HepG2 (cell line): Measurements from ENCODE around the gene PODN. TPM values are rescaled to one million over a fixed set of nuclear protein-coding genes. Genes with fewer than 3 reads are reported as not detected.
A peak's percentile ranks its signal among the peaks of the same experiment; 100 is the strongest.

Experiments used
- ATAC-seq: fragments of 200-7000 bp; cut with Tn5 transposase; 3 replicates; pipeline ENCODE4 v1.9.1; 2020; ENCODE audit warnings: mild to moderate bottlenecking, moderate library complexity
- BruUV-seq: library from RNA; stranded (reverse); fragments of 400-500 nt; replicated peaks from 2 replicates; lab custom pipeline; 2021; lab: Mats Ljungman, UMichigan
- CTCF ChIA-PET: fragments of 300-600 bp; formaldehyde crosslinking; extraction: SDS; loops from one replicate; lab custom pipeline; 2021; ENCODE audit warnings: low total read pairs, inconsistent platforms, low intra/inter-chr PET ratio; lab: Yijun Ruan, JAX
- POLR2A ChIA-PET: fragments of 350-600 bp; sonication (Branson Sonifier 250); formaldehyde crosslinking; loops from one replicate; lab custom pipeline; 2020; ENCODE audit warnings: antibody characterized with exemption, inconsistent platforms; lab: Yijun Ruan, JAX
- DNase-seq: peaks from one replicate; pipeline ENCODE4 v3.0.0-alpha.2; 2015; ENCODE audit warnings: low spot score
- FAIRE-seq: peaks from 3 replicates; lab custom pipeline; 2011; peaks lifted over from hg19 to GRCh38; lab: Jason Lieb, UNC
- H2AFZ ChIP-seq: one replicate; pipeline ENCODE4 v1.6.1; 2011; ENCODE audit warnings: low read length, inconsistent platforms
- H3K27ac ChIP-seq: fragments of 300-600 bp; 3 replicates; pipeline ENCODE4 v1.8.0; 2011; ENCODE audit warnings: mixed run types, mild to moderate bottlenecking, mixed read lengths, low read length, inconsistent platforms; ENCODE audit not compliant: insufficient read depth; ENCODE audit errors: extremely low read length
- H3K27me3 ChIP-seq, 2 experiments: fragments of 200-600 bp in 1 of 2; 2 replicates in 1 of 2; 3 replicates in 1 of 2; pipeline versions ENCODE4 v1.6.0 to v1.8.0; 2011; ENCODE audit warnings: low read length in 2 of 2, mild to moderate bottlenecking in 2 of 2, moderate library complexity in 2 of 2, inconsistent platforms in 1 of 2; ENCODE audit not compliant: insufficient read depth in 2 of 2, control insufficient read depth in 1 of 2
- H3K36me3 ChIP-seq, 2 experiments: fragments of 200-600 bp in 1 of 2; replicated peaks in 1 of 2; 2 replicates in 1 of 2; 3 replicates in 1 of 2; pipeline versions ENCODE4 v1.5.1 to v1.8.0; 2011; ENCODE audit warnings: low read length in 2 of 2, inconsistent platforms in 1 of 2; ENCODE audit not compliant: insufficient read depth in 2 of 2, control insufficient read depth in 1 of 2
- H3K4me1 ChIP-seq: 2 replicates; pipeline ENCODE4 v1.5.1; 2012; ENCODE audit warnings: low read length, inconsistent platforms; ENCODE audit not compliant: insufficient read depth
- H3K4me2 ChIP-seq: 2 replicates; pipeline ENCODE4 v1.6.0; 2011; ENCODE audit warnings: low read depth, low read length, inconsistent platforms
- H3K4me3 ChIP-seq, 3 experiments: fragments of 200-600 bp in 1 of 3; sonication (generic), shearing (Covaris generic) in 1 of 3; replicated peaks in 1 of 3; 2 replicates each; pipeline ENCODE4 v1.5.1; 2011 to 2016; ENCODE audit warnings: low read length in 3 of 3, inconsistent platforms in 2 of 3, low read depth in 2 of 3, mild to moderate bottlenecking in 2 of 3, control low read depth in 1 of 3, mixed read lengths in 1 of 3; ENCODE audit not compliant: insufficient read depth in 1 of 3
- H3K79me2 ChIP-seq: one replicate; pipeline ENCODE4 v1.6.1; 2011; ENCODE audit warnings: low read length, inconsistent platforms; ENCODE audit not compliant: insufficient read depth
- H3K9ac ChIP-seq: 2 replicates; pipeline ENCODE4 v1.6.0; 2011; ENCODE audit warnings: mild to moderate bottlenecking, low read depth, low read length, inconsistent platforms; ENCODE audit not compliant: insufficient read depth
- H3K9me3 ChIP-seq: 2 replicates; pipeline ENCODE4 v1.5.1; 2012; ENCODE audit warnings: mild to moderate bottlenecking, low read length
- H4K20me1 ChIP-seq: 2 replicates; pipeline ENCODE4 v1.6.0; 2011; ENCODE audit warnings: inconsistent platforms, mild to moderate bottlenecking, low read length, moderate library complexity; ENCODE audit not compliant: insufficient read depth
- MAZ ChIP-seq, 2 experiments: sonication (generic) in 1 of 2; formaldehyde crosslinking in 1 of 2; IDR thresholded peaks; 2 replicates each; pipeline versions ENCODE4 v1.5.0 to v1.6.1; 2012 to 2020; ENCODE audit warnings: low read depth in 2 of 2, mild to moderate bottlenecking in 2 of 2, borderline replicate concordance in 1 of 2, improper control_type of control experiment in 1 of 2, low read length in 1 of 2, missing genetic modification reagents in 1 of 2, moderate library complexity in 1 of 2
- NRL ChIP-seq: sonication (generic); formaldehyde crosslinking; IDR thresholded peaks from 2 replicates; pipeline ENCODE4 v1.5.0; 2020; ENCODE audit warnings: missing genetic modification reagents, mild to moderate bottlenecking, moderate library complexity, borderline replicate concordance
- ZBTB38 ChIP-seq: sonication (generic); formaldehyde crosslinking; IDR thresholded peaks from 2 replicates; pipeline ENCODE4 v1.5.1; 2020; ENCODE audit warnings: mild to moderate bottlenecking, missing genetic modification reagents
- ZNF891 ChIP-seq: sonication (generic); formaldehyde crosslinking; IDR thresholded peaks from 2 replicates; pipeline ENCODE4 v1.5.0; 2020; ENCODE audit warnings: mild to moderate bottlenecking, missing genetic modification reagents
- WGBS: methylation state at CpG from one replicate; pipeline ENCODE4 v1.1.6; 2017; ENCODE audit warnings: low lambda C conversion rate; 5-methylcytosine and 5-hydroxymethylcytosine counted together
- in situ Hi-C: cut with HindIII; loops from 2 replicates; pipeline ENCODE4 v1.10.0; 2017; ENCODE audit warnings: low pct_unique_long_range_greater_than_20kb; ENCODE audit not compliant: extremely low pct_ligation_motif_present
- intact Hi-C: fragments of 100-400 bp; cut with micrococcal nuclease; formaldehyde crosslinking; loops from one replicate; pipeline ENCODE4 v1.10.0; 2022; ENCODE audit not compliant: unreplicated experiment
- polyA plus RNA-seq, 8 experiments: library from polyadenylated mRNA; depleted of rRNA in 3 of 8; stranded (reverse) in 7 of 8; unstranded in 1 of 8; fragments of >200 nt; fragmentation: Illumina TruSeq in 4 of 8; extraction: Trizol in 4 of 8; gene quantifications; 2 replicates each; pipeline versions ENCODE4 v1.2.1 to v1.2.3, GENCODE V29; 2011 to 2016; ENCODE audit warnings: low read depth in 4 of 8, missing spikeins in 1 of 8, mixed read lengths in 1 of 8; ENCODE audit not compliant: insufficient read depth in 1 of 8
- total RNA-seq, 5 experiments: library from RNA; depleted of rRNA; stranded (reverse); fragments of >200 nt; fragmentation: Illumina TruSeq; extraction: Trizol; gene quantifications; 2 replicates each; pipeline ENCODE4 v1.2.3, GENCODE V29; 2016; ENCODE audit warnings: low read depth in 1 of 5
- TF ChIP-seq, protein P1 (sequence below): sonication (generic); formaldehyde crosslinking; IDR thresholded peaks from 2 replicates; pipeline ENCODE4 v1.8.0; 2022; ENCODE audit warnings: mild to moderate bottlenecking, missing genetic modification reagents; ENCODE audit not compliant: insufficient replicate concordance
- TF ChIP-seq, protein P2 (sequence below), 2 experiments: fragments of 450-650 bp in 1 of 2; sonication (generic) in 1 of 2; formaldehyde crosslinking; IDR thresholded peaks; 2 replicates each; pipeline versions ENCODE4 v1.5.0 to v1.8.0; 2020 to 2022; ENCODE audit warnings: mild to moderate bottlenecking in 1 of 2, missing genetic modification reagents in 1 of 2

PODN gene
- total and polyA plus RNA-seq, 2 of the 13 experiments (the other 11 are each of a cell fraction or from before 2014, with no cell fraction given) = 0.13 TPM; not detected in 1

- Histone ChIP-seq H2AFZ (no peak overlapping the region), H3K79me2 (no peaks in the 10 kb centered on the region), H3K4me3 (peak overlapping the region in 1 of 3 experiments; percentile 18; a peak in 1 of 6 replicates), H3K9me3 (no peaks in the 10 kb centered on the region), H3K27me3 (peaks cover 17 to 52% of the 10 kb centered on the region in 2 experiments; a peak in 4 of 5 replicates), H3K4me2 (peak overlapping the region; percentile 82), H3K36me3 (no peaks in the 10 kb centered on the region), H3K27ac (no peak overlapping the region), H4K20me1 (no peaks in the 10 kb centered on the region), H3K9ac (no peak overlapping the region), H3K4me1 (peaks cover 82% of the 10 kb centered on the region)
- POLR2A ChIA-PET = interaction anchor here (1.1 to 3.9 kb wide), 9 partner anchors 14 to 167 kb away, joined by 3 to 24 read pairs (median 6); partner anchors contain the start of gene ECHDC2
- 84% methylated on average over 9 of the region's 19 CpGs for WGBS
- no peak for ATAC-seq
- no TSS peak for BruUV-seq
- FAIRE-seq = no peak
- intact Hi-C loops (loop anchor here (5.0 to 10.0 kb wide), 2 partner anchors 34 to 96 kb away; no protein-coding TSS in a partner anchor), in situ Hi-C loops (no loop called here)
- TF ChIP-seq, protein P1, sequence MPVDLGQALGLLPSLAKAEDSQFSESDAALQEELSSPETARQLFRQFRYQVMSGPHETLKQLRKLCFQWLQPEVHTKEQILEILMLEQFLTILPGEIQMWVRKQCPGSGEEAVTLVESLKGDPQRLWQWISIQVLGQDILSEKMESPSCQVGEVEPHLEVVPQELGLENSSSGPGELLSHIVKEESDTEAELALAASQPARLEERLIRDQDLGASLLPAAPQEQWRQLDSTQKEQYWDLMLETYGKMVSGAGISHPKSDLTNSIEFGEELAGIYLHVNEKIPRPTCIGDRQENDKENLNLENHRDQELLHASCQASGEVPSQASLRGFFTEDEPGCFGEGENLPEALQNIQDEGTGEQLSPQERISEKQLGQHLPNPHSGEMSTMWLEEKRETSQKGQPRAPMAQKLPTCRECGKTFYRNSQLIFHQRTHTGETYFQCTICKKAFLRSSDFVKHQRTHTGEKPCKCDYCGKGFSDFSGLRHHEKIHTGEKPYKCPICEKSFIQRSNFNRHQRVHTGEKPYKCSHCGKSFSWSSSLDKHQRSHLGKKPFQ (CRISPR knock-in tag) = peak; percentile 31
- TF ChIP-seq NRL (CRISPR knock-in tag) (0 out of 2 replicates have a peak, but pooled peaks have one; percentile 50), MAZ (IDR thresholded peaks at IDR 0.05; ENCODE audit: borderline replicate concordance, low read depth, low read length) (no peak), MAZ (CRISPR knock-in tag; IDR thresholded peaks at IDR 0.05; ENCODE audit: low read depth) (no peak), ZNF891 (0 out of 2 replicates have a peak, but pooled peaks have one; percentile 18), ZBTB38 (CRISPR knock-in tag) (peak; percentile 39; the same call in 1 of the 2 replicates)
- TF ChIP-seq, protein P2, sequence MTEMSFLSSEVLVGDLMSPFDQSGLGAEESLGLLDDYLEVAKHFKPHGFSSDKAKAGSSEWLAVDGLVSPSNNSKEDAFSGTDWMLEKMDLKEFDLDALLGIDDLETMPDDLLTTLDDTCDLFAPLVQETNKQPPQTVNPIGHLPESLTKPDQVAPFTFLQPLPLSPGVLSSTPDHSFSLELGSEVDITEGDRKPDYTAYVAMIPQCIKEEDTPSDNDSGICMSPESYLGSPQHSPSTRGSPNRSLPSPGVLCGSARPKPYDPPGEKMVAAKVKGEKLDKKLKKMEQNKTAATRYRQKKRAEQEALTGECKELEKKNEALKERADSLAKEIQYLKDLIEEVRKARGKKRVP (CRISPR knock-in tag; IDR thresholded peaks at IDR 0.05) = no peak
- CTCF ChIA-PET = no interaction called here
- no peak for DNase-seq
These were observed 26.7 kb downstream of the PODN start for GRCh38 chr1:53088616-53089300.
